GM11168 (cell line): ENCODE measurements around the gene NNT.
"Not testable (repeated sequence)": the region's sequence is repeated elsewhere in the genome, so short reads cannot be mapped to it uniquely, and the experiment has no call there.

Experiments
- in situ Hi-C: fragments of 300-500 bp; cut with MboI; formaldehyde crosslinking; loops from one replicate; pipeline ENCODE4 v1.12.0; 2022; ENCODE audit warnings: low sequenced_read_pairs; ENCODE audit not compliant: unreplicated experiment

NNT gene

DNA sequence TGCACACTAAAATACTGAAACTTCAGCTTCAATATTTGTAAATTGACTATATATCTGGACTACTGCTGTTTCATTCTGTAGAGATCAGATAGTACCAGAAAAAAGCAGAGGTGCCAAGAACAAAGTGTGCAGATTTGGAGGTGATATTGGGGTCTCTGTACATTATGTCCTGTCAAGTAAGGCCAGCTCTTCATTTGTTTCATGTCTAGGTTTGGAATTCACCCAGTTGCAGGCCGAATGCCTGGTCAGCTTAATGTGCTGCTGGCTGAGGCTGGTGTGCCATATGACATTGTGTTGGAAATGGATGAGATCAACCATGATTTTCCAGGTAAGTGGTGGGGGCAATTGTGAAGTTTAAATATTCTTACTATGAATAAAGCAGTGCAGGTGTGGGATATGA is 96.9 kb downstream of the NNT start:
- in situ Hi-C loops: no loop called here

DNA sequence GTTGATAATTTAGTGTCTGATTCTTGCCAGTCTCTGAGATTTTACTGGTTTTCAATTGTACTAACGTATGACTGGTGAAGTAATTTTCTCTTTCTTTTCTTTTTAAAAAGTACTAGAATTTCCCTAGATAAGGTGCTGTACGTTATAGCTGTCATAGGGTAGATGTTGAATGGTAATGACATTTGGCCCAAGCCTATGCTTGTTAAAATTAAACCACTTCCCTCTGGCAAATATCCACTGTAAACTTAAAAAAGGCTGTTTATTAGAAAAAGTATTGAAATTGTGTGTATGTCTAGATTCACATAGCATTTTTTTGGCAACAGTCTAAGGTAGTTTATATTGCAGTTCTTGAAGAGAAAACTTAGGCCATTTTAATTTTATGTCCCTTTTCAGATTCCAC is 97.6 kb downstream of the NNT start:
- in situ Hi-C loops: no loop called here

DNA sequence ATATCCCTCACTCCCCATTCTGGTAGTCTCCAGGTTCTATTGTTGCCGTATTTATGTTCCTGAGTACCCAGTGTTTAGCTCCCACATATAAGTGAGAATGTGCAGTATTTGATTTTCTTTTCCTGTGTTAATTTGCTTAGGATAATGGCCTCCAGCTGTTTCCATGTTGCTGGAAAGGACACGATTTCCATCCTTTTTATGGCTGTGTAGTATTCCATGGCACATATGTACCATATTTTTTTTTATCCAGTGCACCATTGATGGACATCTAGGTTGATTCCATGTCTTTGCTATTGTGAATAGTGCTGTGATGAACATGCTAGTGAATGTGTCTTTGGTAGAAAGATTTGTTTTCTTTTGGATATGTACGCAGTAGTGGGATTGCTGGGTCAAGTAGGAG is 98.2 kb downstream of the NNT start:
- in situ Hi-C loops: no loop called here

DNA sequence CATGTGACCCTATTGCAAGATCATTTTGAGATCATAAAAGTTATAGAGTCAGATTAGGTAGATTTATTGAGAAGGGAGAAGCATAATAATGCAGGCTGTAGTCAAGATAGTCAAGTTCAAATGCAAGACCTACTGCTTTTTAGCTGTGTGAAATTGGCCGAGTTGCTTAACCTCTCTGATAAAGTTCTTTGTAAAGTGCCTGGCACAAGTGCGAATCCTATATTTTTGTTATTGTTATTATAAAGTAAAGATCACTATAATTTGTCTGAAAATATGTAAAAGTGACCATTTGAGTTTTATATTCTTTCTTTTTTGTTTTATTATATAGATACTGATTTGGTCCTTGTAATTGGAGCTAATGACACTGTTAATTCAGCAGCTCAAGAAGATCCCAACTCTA is 99.3 kb downstream of the NNT start:
- in situ Hi-C loops: no loop called here

DNA sequence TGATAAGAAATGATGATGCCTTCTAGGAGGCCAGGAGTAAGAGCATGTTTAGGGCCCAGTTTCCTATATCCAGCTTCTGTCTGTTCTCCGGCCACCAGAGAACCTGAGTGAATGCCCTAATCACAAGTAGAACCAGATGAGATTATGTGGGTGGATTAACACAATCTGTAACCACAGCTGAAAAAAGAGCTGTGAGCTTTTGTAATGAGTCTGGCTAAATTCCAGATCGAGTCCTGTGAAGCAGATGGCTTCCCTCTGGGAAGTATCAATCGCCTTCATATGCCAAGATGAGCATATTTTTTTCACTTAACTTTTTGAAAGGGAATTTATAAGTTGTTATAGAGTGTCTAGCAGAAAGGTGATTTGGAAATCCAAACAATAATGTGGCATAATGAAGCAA is 99.8 kb downstream of the NNT start:
- in situ Hi-C loops: no loop called here

DNA sequence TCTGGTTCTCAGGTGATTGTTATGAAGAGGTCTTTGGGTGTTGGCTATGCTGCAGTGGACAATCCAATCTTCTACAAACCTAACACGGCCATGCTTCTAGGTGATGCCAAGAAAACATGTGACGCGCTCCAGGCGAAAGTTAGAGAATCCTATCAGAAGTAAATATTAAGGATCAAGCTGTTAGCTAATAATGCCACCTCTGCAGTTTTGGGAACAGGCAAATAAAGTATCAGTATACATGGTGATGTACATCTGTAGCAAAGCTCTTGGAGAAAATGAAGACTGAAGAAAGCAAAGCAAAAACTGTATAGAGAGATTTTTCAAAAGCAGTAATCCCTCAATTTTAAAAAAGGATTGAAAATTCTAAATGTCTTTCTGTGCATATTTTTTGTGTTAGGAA is 101.3 kb downstream of the NNT start:
- in situ Hi-C loops: no loop called here

DNA sequence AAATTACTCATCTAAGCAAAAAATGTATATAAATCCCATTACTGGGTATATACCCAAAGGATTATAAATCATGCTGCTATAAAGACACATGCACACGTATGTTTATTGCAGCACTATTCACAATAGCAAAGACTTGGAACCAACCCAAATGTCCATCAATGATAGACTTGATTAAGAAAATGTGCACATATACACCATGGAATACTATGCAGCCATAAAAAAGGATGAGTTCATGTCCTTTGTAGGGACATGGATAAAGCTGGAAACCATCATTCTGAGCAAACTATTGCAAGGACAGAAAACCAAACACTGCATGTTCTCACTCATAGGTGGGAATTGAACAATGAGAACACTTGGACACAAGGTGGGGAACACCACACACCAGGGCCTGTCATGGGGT is 103.6 kb downstream of the NNT start:
- in situ Hi-C loops: not testable (repeated sequence)

DNA sequence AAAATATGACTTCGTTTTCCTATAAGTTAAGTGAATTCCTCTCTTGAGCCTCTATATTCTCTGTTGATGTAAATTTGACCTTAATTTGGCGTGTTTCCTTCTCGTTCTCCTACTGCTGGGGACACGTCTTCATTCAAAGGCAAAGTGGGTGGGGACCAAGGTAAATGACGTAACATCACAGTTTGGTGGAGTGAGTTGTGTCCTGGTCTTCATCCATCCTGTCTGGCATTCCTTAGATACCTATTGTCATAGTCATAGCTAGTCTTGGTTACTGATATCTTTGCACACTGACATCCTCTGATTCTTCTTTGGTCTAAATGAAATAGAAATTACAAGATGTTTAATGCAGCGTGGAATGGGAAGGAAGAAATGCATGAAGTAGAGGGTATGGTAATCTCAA is 108.5 kb downstream of the NNT start:
- in situ Hi-C loops: no loop called here

DNA sequence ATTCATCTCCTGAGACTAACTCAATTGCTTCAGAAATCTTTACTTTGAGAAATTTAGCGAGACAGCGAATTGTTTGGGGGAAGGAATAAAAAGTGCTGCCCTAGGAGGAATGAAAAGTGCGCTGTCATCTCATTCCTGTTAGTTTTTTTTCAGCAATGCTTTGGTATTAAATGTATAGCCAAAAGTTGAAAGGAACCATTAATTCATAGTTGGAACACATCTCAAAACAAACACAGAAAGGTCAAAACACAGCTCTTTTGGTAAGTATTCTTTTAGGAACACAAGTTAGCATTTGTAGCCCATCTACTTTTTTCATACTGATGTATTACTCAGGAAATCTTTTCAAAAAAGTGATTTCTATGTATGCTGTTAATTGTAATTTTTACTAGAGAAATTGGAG is 109.1 kb downstream of the NNT start:
- in situ Hi-C loops: no loop called here

DNA sequence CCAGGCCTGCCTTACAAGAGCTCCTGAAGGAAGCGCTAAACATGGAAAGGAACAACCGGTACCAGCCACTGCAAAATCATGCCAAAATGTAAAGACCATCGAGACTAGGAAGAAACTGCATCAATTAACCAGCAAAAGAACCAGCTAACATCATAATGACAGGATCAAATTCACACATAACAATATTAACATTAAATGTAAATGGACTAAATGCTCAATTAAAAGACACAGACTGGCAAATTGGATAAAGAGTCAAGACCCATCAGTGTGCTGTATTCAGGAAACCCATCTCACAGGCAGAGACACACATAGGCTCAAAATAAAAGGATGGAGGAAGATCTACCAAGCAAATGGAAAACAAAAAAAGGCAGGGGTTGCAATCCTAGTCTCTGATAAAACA is 116.8 kb downstream of the NNT start:
- in situ Hi-C loops: not testable (repeated sequence)

DNA sequence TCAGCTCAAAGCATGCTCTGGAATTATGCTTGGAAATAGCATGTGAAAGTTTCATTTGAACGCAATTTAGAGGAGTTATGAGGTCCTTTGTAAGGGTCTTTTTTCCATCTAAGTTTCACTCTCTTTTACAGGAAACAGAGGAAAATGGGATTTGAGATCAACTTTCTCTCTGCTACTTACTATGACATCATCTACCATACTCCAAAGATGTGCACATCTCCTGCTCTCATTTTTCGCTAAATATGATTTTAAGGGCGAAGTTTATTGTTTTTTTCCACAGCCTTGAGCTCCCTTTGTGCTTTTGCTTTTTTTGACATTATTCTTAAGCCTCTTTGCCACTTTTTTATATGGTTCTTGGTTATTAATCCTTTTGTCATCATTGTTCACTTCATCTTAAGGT is 125.6 kb downstream of the NNT start:
- in situ Hi-C loops: no loop called here

DNA sequence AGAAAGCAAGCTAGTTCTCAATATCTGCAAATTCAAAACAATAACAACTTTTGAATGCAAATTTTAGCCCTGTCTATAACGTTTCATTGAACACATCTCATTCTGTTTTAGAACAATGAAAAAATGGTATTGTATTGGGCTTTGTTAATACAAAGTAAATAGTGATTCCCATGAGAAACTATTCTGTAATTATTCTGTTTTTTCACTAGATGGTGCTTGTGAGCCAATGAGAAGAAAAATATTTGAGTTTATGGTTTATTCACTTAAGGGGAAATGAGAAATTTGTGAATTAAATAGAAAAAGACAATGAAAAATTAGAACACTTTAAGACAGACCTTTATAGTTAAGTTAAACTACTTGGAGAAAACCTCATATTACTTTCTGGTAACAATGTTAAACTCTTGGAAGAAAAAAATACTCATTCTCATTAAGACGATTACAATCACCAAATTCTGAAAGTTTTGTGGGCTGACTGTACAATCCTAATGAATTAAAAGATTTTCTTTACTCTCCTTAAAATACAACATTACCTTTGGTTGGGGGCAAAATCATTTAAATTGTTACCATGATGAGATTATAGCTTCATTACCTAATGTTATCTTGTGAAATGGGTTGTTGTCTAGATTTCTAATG is 127.0 kb downstream of the NNT start:
- in situ Hi-C loops: no loop called here

DNA sequence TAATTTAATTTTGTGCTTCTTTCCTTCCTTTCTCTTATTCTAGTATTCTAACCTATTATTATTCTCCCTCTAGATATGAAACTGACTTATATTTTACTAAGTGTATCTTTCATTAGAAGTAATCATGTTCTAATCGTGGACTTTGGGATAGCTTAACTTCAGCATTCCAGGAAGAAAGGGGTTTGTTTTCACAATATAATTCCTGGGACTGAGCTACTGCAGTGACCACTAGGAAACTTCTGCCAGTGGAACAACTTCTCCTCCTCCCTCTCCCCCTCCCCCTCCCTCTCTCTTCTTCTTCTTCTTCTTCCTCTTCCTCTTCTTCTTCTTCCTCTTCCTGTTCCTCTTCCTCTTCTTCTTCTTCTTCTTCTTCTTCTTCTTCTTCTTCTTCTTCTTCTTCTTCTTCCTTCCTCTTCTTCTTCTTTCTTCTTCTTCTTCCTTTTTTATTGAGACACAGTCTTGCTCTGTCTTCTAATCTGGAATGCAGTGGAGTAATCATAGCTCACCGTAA is 127.9 kb downstream of the NNT start:
- in situ Hi-C loops: no loop called here

DNA sequence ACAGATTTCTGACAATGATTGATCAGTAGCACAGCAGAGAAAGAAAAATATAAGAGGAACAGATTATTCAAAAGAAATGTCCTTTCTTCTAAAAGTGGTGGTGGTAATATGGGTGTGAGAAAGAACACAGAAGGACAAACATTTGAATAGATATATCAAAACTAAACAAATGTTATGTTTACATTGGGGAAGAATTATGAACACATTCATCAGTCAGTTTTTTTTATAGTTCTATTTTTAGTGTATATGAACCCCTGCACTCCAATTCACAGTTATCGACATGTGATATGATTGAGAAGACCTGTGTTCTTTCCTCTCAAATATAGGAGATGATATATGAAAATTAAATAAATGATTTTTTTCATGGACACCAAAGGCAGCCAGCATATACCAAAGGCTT is 128.6 kb downstream of the NNT start:
- in situ Hi-C loops: no loop called here

DNA sequence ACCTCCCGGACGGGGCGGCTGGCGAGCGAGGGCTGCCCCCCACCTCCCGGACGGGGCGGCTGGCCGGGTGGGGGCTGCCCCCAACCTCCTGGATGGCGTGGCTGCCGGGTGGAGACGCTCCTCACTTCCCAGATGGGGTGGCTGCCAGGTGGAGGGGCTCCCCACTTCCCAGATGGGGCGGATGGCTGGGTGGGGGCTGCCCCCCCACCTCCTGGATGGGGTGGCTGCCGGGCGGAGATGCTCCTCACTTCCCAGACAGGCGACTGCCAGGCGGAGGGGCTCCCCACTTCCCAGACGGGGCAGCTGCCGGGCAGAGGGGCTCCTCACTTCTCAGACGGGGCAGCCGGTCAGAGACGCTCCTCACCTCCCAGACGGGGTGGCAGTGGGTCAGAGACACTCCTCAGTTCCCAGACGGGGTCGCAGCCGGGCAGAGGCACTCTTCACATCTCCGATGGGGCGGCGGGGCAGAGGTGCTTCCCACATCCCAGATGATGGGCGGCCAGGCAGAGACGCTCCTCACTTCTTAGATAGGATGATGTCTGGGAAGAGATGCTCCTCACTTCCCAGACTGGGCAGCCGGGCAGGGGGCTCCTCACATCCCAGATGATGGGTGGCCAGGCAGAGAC is 143.1 kb downstream of the NNT start:
- in situ Hi-C loops: not testable (repeated sequence)

DNA sequence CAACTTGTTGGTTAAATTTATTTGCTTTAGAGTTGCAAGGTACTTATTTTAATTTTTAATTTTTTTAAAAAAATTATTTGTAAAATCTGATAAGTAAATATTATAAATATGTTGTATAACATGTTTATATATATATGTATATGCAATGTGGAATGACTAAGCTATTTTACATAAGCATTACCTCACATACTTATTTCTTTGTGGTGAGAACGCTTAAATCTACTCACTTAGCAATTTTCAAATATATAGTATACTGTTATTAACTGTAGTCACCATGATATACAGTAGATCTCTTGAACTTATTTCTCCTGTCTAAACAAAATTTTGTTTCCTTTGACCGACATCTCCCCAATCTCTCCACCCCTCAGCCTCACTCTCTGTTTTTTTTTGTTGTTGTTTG is 147.8 kb downstream of the NNT start:
- in situ Hi-C loops: no loop called here

DNA sequence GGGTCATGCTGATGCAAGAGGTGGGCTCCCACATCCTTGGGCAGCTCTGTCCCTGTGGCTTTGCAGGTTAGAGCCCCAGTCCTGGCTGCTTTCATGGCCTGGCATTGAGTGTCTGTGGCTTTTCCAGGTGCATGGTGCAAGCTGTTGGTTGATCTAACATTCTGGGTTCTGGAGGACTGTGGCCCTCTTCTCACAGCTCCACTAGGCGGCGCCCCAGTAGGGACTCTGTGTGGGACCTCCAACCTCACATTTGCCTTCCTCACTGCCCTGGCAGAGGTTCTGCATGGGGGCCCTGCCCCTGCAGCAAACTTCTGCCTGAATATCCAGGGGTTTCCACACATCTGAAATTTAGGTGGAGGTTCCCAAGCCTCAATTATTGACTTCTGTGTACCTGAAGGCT is 150.1 kb downstream of the NNT start:
- in situ Hi-C loops: no loop called here
